Nephron (organoid): ENCODE measurements around the gene PRIM2.
"Not testable (repeated sequence)": the region's sequence is repeated elsewhere in the genome, so short reads cannot be mapped to it uniquely, and the experiment has no call there.

Source experiments
- H3K27ac Mint-ChIP-seq, 3 experiments: 2 replicates each; pipeline ENCODE4 v1.8.0; 2020; ENCODE audit warnings: mixed read lengths in 3 of 3, mild to moderate bottlenecking in 2 of 3, moderate library complexity in 1 of 3
- H3K27me3 Mint-ChIP-seq: 2 replicates; pipeline ENCODE4 v1.8.0; 2021; ENCODE audit warnings: low read depth, mild to moderate bottlenecking, moderate library complexity, mixed read lengths
- H3K36me3 Mint-ChIP-seq: 2 replicates; pipeline ENCODE4 v1.8.0; 2020; ENCODE audit warnings: low read depth, mixed read lengths
- H3K4me1 Mint-ChIP-seq: 2 replicates; pipeline ENCODE4 v1.8.0; 2020; ENCODE audit warnings: mixed read lengths
- H3K4me3 Mint-ChIP-seq, 3 experiments: 2 replicates each; pipeline ENCODE4 v1.8.0; 2020; ENCODE audit warnings: mild to moderate bottlenecking in 3 of 3, mixed read lengths in 3 of 3, moderate library complexity in 2 of 3
- H3K9me3 Mint-ChIP-seq: 2 replicates; pipeline ENCODE4 v1.8.0; 2020; ENCODE audit warnings: mixed read lengths
- TF ChIP-seq, protein P1 (sequence below), 3 experiments: fragments of 200-600 bp; sonication (generic); IDR thresholded peaks; one replicate each; pipeline ENCODE4 v1.5.0; 2021; ENCODE audit warnings: antibody characterized with exemption in 3 of 3; ENCODE audit not compliant: unreplicated experiment in 3 of 3

The PRIM2 gene

GRCh38 chr6:57435475-57436160 is 118.2 kb downstream of the PRIM2 start:
- no peak overlapping the region for H3K4me3 Mint-ChIP-seq
- no peak overlapping the region for H3K27ac Mint-ChIP-seq
- no peaks in the 10 kb centered on the region for H3K36me3 Mint-ChIP-seq
- H3K9me3 Mint-ChIP-seq = no peaks in the 10 kb centered on the region
- H3K27me3 Mint-ChIP-seq = no peaks in the 10 kb centered on the region
- TF ChIP-seq, protein P1, sequence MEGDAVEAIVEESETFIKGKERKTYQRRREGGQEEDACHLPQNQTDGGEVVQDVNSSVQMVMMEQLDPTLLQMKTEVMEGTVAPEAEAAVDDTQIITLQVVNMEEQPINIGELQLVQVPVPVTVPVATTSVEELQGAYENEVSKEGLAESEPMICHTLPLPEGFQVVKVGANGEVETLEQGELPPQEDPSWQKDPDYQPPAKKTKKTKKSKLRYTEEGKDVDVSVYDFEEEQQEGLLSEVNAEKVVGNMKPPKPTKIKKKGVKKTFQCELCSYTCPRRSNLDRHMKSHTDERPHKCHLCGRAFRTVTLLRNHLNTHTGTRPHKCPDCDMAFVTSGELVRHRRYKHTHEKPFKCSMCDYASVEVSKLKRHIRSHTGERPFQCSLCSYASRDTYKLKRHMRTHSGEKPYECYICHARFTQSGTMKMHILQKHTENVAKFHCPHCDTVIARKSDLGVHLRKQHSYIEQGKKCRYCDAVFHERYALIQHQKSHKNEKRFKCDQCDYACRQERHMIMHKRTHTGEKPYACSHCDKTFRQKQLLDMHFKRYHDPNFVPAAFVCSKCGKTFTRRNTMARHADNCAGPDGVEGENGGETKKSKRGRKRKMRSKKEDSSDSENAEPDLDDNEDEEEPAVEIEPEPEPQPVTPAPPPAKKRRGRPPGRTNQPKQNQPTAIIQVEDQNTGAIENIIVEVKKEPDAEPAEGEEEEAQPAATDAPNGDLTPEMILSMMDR (IDR thresholded peaks at IDR 0.05; ENCODE audit: unreplicated experiment in 3 of 3) = no peak
- no peaks in the 10 kb centered on the region for H3K4me1 Mint-ChIP-seq

DNA sequence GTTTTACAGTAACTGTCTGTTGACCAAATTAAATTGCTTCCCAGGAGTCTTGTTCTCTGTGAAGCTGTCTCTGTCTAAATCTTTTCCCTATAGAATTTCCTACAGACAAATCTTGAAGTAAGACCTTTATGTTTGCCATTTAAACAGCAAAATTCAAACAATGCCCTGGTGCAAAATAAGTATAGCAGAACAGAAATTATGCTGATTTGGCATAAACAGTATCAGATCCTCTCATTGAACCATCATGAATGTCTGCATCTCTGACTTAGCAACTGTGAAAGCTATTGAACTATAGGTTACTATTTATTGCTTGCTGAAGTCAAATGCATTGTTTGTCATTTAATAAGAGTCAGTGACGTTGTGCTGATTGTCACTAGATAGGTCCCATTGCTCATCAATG is 123.3 kb downstream of the PRIM2 start:
- not testable (repeated sequence) for H3K4me3 Mint-ChIP-seq, H3K27me3 Mint-ChIP-seq, H3K4me1 Mint-ChIP-seq, H3K27ac Mint-ChIP-seq, H3K9me3 Mint-ChIP-seq, H3K36me3 Mint-ChIP-seq

GRCh38 chr6:57442133-57442532 is 124.7 kb downstream of the PRIM2 start:
- not testable (repeated sequence) for H3K4me3 Mint-ChIP-seq, H3K9me3 Mint-ChIP-seq, H3K27me3 Mint-ChIP-seq, H3K4me1 Mint-ChIP-seq, H3K27ac Mint-ChIP-seq, H3K36me3 Mint-ChIP-seq

- H3K27ac Mint-ChIP-seq, H3K4me1 Mint-ChIP-seq, H3K36me3 Mint-ChIP-seq, H3K27me3 Mint-ChIP-seq, H3K9me3 Mint-ChIP-seq, H3K4me3 Mint-ChIP-seq: not testable (repeated sequence)
Measured at GRCh38 chr6:57443181-57443580, 125.8 kb downstream of the PRIM2 start.

- not testable (repeated sequence) for H3K4me3 Mint-ChIP-seq, H3K9me3 Mint-ChIP-seq, H3K27ac Mint-ChIP-seq, H3K36me3 Mint-ChIP-seq, H3K27me3 Mint-ChIP-seq, H3K4me1 Mint-ChIP-seq
Measured at GRCh38 chr6:57444787-57445186, 127.4 kb downstream of the PRIM2 start.

DNA sequence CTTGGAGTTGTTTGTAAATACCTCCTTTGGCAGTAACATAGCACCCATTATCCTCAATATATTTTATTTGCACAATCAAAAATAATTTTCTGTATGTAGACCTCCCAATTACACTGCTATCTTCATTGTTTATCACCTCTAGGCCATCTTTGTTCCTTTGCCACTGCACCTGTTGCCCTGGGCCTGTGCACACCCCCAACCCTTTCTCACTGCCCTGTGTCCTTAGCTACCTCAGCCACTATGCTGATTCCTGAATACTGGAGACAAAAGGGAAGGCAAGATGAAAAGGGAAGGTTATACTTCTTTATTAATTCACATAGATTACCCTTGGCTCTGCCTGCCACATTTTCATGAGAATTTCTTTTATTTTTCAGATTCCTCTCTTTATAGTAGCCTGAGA is 127.9 kb downstream of the PRIM2 start:
- H3K36me3 Mint-ChIP-seq, H3K27me3 Mint-ChIP-seq, H3K4me3 Mint-ChIP-seq, H3K4me1 Mint-ChIP-seq, H3K9me3 Mint-ChIP-seq: not testable (repeated sequence)
- H3K27ac Mint-ChIP-seq = peak overlapping the region in 1 of 3 experiments; percentile 25

DNA sequence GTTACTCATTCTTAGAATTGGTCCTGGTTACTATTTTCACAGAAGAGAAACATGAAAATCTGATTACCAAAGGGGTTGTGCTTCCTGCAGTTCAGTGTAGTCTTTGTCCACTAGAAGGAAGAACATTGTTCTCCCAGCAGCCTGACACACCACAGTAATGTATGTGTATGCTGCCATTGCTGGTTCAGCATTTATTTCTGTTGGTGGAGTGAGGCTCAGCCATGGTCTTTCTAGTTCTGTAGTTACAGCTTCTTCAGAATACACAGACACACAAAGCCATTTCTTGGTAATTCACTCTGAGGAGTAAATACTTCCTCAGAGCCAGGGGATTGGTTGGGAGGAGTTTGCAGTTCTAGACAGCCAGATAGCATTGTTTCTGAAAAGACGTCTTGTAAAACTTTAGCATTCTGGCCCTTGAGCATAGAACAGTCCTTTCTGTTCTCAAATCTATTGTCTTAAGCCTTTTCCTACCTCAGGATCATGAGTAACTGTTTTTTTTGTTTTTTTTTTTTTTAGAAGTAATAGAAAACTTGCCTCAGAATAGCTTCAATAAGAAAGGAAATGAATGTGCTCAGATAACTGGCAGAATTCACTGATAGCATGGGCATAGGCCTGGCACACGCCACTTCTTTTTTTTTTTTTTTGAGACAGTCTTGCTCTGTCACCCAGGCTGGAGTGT is 128.5 kb downstream of the PRIM2 start:
- not testable (repeated sequence) for H3K27me3 Mint-ChIP-seq, H3K4me3 Mint-ChIP-seq, H3K36me3 Mint-ChIP-seq, H3K9me3 Mint-ChIP-seq, H3K4me1 Mint-ChIP-seq
- H3K27ac Mint-ChIP-seq = peak overlapping the region in 1 of 3 experiments; percentile 25

GRCh38 chr6:57449496-57450066 is 132.2 kb downstream of the PRIM2 start:
- H3K4me1 Mint-ChIP-seq, H3K27me3 Mint-ChIP-seq, H3K27ac Mint-ChIP-seq, H3K36me3 Mint-ChIP-seq, H3K9me3 Mint-ChIP-seq, H3K4me3 Mint-ChIP-seq: not testable (repeated sequence)

GRCh38 chr6:57459781-57460180 is 142.4 kb downstream of the PRIM2 start:
- peaks cover 18% of the 10 kb centered on the region for H3K9me3 Mint-ChIP-seq
- peaks cover 10% of the 10 kb centered on the region for H3K4me1 Mint-ChIP-seq
- peaks cover 15% of the 10 kb centered on the region for H3K36me3 Mint-ChIP-seq
- not testable (repeated sequence) for H3K27me3 Mint-ChIP-seq, H3K27ac Mint-ChIP-seq, H3K4me3 Mint-ChIP-seq

- Mint-ChIP-seq H3K36me3 (peaks cover 12% of the 10 kb centered on the region), H3K9me3 (peaks cover 10% of the 10 kb centered on the region), H3K4me1 (peaks cover 10% of the 10 kb centered on the region)
- not testable (repeated sequence) for H3K4me3 Mint-ChIP-seq, H3K27me3 Mint-ChIP-seq, H3K27ac Mint-ChIP-seq
Measured at GRCh38 chr6:57461022-57461421, 143.6 kb downstream of the PRIM2 start.

DNA sequence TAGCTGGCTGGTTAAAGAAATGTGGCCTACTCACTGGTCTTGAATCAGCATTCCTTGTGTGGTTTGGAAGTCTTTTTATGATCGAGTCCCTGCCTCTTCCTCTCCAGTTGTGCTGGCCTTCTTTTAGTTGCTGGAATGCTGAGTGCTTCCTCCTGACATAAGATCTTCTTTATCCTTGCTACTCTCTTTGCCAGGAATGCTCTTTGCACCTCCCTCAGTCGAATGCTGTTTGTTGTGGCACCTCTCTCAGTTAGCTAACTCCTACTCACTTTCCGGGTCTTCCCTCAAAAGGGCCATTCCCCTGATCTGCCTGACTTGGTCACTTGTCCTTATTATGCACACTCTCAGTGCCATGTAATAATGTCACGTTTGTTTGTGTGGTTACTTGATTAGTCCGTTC is 146.4 kb downstream of the PRIM2 start:
- not testable (repeated sequence) for H3K9me3 Mint-ChIP-seq, H3K36me3 Mint-ChIP-seq, H3K27ac Mint-ChIP-seq, H3K27me3 Mint-ChIP-seq, H3K4me3 Mint-ChIP-seq
- peaks cover 10% of the 10 kb centered on the region for H3K4me1 Mint-ChIP-seq

- H3K9me3 Mint-ChIP-seq, H3K27me3 Mint-ChIP-seq, H3K4me3 Mint-ChIP-seq, H3K36me3 Mint-ChIP-seq, H3K27ac Mint-ChIP-seq: not testable (repeated sequence)
- H3K4me1 Mint-ChIP-seq = peaks cover 20% of the 10 kb centered on the region
Measured at GRCh38 chr6:57465968-57466367, 148.5 kb downstream of the PRIM2 start.
